ENCODE measurements around the gene FYB1.

The FYB1 gene

DNA sequence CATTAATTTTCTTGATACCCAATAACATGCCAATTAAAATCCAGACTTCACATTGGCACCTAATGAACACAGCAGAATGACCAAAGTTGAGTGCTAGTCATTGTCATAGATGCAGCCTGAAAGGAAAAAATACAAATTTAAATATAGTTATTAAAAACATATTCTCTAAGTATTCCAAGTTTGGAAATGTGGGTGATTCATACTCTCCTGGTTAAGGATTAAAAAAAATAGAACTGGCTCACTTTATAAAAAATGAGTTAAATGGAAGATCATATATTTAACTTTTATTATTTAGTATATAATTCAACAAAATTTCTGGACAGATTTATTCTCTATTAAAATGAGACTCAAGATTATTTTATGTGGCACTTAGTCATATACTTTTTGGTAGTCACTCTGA lies 112.0 kb downstream of the FYB1 start:
- Mint-ChIP-seq H3K27ac (no peak overlapping the region), H3K4me1 (ENCODE audit: low read depth) (peaks cover 21% of the 10 kb centered on the region), H3K36me3 (ENCODE audit: low read depth) (peaks cover 58% of the 10 kb centered on the region), H3K27me3 (no peaks in the 10 kb centered on the region), H3K9me3 (no peaks in the 10 kb centered on the region), H3K4me3 (no peak overlapping the region)
- no peak for DNase-seq

GRCh38 chr5:39106322-39106721 lies 113.0 kb downstream of the FYB1 start:
- H3K27ac Mint-ChIP-seq = peak overlapping the region; percentile 22
- peaks cover 56% of the 10 kb centered on the region for H3K36me3 Mint-ChIP-seq (ENCODE audit: low read depth)
- H3K27me3 Mint-ChIP-seq = no peaks in the 10 kb centered on the region
- H3K4me3 Mint-ChIP-seq = no peak overlapping the region
- no peaks in the 10 kb centered on the region for H3K9me3 Mint-ChIP-seq
- no peak for DNase-seq
- H3K4me1 Mint-ChIP-seq (ENCODE audit: low read depth) = peaks cover 29% of the 10 kb centered on the region

DNA sequence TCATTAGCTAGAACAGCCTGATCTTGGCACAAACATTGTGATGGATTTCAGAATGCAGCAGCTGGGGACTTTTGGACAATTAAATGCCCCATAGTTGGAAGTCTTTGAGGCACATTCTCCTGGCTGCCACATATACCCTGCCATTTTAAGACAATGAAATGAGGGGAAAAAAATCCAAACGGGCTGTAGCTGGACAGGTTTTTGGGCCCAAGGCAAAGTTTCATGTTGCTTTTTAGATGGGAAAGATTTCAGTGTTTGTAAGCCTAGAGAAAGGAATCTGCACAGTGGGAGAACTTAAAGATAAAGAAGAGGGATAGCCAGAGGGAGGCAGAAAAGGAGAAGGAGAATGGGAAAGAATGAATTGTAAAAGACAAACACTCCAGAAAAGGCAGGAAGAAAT lies 115.1 kb downstream of the FYB1 start:
- DNase-seq = no peak
- peaks cover 44% of the 10 kb centered on the region for H3K4me1 Mint-ChIP-seq (ENCODE audit: low read depth)
- no peaks in the 10 kb centered on the region for H3K9me3 Mint-ChIP-seq
- no peaks in the 10 kb centered on the region for H3K27me3 Mint-ChIP-seq
- H3K36me3 Mint-ChIP-seq (ENCODE audit: low read depth) = peaks cover 42% of the 10 kb centered on the region
- peak overlapping the region; percentile 2 for H3K27ac Mint-ChIP-seq
- no peak overlapping the region for H3K4me3 Mint-ChIP-seq

DNA sequence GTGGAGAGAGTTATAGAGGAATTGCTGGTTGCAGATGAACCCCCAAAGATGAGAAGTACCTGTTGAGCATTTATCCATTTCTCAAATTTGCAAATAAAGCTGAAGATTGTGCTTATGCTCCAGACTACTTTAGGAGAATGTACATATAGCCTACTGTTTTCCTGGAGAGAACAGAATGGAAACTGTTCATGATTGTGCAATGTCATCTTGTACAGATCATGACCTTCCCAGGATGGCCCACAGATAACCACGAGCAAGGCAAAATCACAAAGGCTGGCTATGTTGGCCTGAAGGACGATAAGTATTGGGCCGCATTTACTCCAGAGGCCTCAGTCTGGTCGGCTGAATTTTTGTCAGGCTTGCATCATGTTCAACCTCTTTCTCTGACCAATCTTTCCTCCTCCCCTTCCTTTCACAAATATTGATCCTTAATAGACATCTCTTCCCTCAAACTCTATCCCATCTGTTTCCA lies 116.6 kb downstream of the FYB1 start:
- peak overlapping the region; percentile 7 for H3K27ac Mint-ChIP-seq
- peaks cover 33% of the 10 kb centered on the region for H3K36me3 Mint-ChIP-seq (ENCODE audit: low read depth)
- no peaks in the 10 kb centered on the region for H3K9me3 Mint-ChIP-seq
- no peaks in the 10 kb centered on the region for H3K27me3 Mint-ChIP-seq
- H3K4me1 Mint-ChIP-seq (ENCODE audit: low read depth) = peaks cover 44% of the 10 kb centered on the region
- DNase-seq = no peak
- H3K4me3 Mint-ChIP-seq = no peak overlapping the region

- Mint-ChIP-seq H3K36me3 (ENCODE audit: low read depth) (peaks cover 25% of the 10 kb centered on the region), H3K27ac (peak overlapping the region; percentile 84), H3K4me3 (no peak overlapping the region), H3K27me3 (no peaks in the 10 kb centered on the region), H3K9me3 (no peaks in the 10 kb centered on the region), H3K4me1 (ENCODE audit: low read depth) (peaks cover 39% of the 10 kb centered on the region)
- DNase-seq = no peak
These were observed 118.4 kb downstream of the FYB1 start for GRCh38 chr5:39100851-39101396.

DNA sequence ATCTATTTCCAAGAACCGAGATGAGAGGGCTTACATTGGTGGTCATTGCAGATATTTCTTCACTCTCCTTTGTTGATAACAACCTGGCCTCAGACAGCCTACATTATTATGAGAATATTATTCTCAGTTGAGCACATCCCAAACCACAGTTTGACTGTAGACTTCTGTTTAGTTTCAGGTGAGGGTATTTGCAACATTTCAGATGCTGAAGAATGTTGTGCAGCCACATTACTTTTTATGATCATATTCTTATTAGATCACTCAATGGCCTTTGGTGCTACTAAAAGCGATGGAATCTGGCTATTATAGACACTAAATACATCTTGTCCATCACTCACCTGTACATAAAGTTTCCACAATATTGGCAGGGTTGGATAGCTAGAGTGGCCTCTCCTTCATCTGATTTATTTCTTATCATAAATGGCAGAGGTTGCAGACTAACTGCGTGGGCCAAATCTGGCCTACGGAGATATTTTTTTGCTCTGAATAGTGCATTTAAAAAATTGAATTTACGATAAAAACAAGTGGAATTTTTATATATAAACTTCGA lies 119.0 kb downstream of the FYB1 start:
- Mint-ChIP-seq H3K27me3 (no peaks in the 10 kb centered on the region), H3K9me3 (no peaks in the 10 kb centered on the region), H3K36me3 (ENCODE audit: low read depth) (peaks cover 23% of the 10 kb centered on the region), H3K27ac (no peak overlapping the region), H3K4me1 (ENCODE audit: low read depth) (peaks cover 39% of the 10 kb centered on the region), H3K4me3 (no peak overlapping the region)
- DNase-seq = no peak

DNA sequence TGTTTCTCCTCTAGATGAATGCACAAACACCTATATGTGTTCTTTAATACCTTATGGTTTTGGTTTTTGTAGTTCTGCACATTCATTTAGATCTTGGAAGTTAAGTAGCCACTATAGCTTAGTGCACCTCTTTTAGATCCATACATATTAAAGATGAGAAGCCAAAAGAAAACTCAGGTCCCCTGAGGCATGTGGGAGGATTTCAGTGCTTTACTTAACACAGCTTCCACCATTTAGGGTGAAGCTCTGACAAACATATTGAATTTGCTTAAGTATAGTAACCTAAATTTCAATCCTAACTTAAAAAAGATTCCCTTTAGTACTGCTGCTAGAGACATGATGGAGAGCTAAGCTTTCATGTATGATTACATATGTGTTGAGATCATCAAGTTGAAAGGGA lies 119.5 kb downstream of the FYB1 start:
- Mint-ChIP-seq H3K36me3 (ENCODE audit: low read depth) (peaks cover 21% of the 10 kb centered on the region), H3K27me3 (no peaks in the 10 kb centered on the region), H3K4me3 (no peak overlapping the region), H3K9me3 (no peaks in the 10 kb centered on the region), H3K4me1 (ENCODE audit: low read depth) (peaks cover 39% of the 10 kb centered on the region), H3K27ac (no peak overlapping the region)
- no peak for DNase-seq

DNA sequence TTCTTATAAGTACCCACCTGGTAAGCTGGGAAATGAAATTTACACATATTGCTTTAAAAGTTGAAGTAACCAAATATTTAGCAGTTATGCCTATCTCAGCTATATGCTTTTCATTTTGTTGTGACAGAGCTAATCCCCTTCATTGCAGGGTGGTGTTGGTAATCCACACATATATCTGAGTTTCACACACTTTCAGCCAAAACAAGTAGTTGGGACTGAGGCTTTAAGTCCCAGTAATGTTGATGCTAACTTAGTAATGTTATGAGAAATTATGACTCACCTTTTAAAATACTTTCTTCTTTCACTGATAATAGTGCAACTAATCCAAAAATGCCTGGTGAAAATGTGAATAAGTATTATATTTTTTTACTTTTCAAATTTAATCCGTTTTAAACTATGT lies 126.0 kb downstream of the FYB1 start:
- DNase-seq = no peak
- Mint-ChIP-seq H3K4me1 (ENCODE audit: low read depth) (peaks cover 8% of the 10 kb centered on the region), H3K4me3 (no peak overlapping the region), H3K9me3 (no peaks in the 10 kb centered on the region), H3K27ac (no peak overlapping the region), H3K36me3 (ENCODE audit: low read depth) (no peaks in the 10 kb centered on the region), H3K27me3 (peaks cover 15% of the 10 kb centered on the region)

GRCh38 chr5:39092581-39093351 lies 126.6 kb downstream of the FYB1 start:
- no peak for DNase-seq
- Mint-ChIP-seq H3K4me1 (ENCODE audit: low read depth) (peaks cover 8% of the 10 kb centered on the region), H3K27ac (no peak overlapping the region), H3K4me3 (no peak overlapping the region), H3K27me3 (peaks cover 16% of the 10 kb centered on the region), H3K9me3 (no peaks in the 10 kb centered on the region), H3K36me3 (ENCODE audit: low read depth) (no peaks in the 10 kb centered on the region)

DNA sequence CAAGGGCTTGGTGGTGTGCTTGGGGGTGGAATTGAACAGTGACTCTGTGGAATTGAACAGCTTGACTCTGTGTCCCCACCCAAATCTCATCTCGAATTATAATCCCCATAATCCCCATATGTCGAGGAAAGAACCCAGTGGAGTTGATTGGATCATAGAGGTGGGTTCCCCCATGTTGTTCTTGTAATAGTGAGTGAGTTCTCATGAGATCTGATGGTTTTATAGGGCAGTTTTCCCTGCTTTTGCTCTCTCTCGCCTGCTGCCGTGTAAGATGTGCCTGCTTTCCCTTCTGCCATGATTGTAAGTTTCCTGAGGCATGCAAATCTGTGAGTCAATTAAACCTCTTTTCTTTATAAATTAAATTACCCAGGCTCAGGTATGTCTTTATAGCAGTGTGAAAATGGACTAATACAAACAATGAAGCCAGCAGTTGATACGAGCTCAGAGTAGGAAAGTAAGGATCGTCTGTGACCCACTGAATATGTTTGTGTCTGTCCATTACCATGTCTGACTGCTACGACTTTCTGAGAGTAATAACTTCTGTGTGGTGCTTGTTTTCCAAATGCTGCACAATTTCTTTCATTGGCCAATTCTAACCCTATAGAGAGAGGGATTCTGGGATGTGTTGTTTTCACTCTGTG lies 127.3 kb downstream of the FYB1 start:
- H3K4me3 Mint-ChIP-seq = no peak overlapping the region
- H3K9me3 Mint-ChIP-seq = no peaks in the 10 kb centered on the region
- H3K4me1 Mint-ChIP-seq (ENCODE audit: low read depth) = peaks cover 8% of the 10 kb centered on the region
- H3K36me3 Mint-ChIP-seq (ENCODE audit: low read depth) = no peaks in the 10 kb centered on the region
- DNase-seq = no peak
- H3K27ac Mint-ChIP-seq = no peak overlapping the region
- H3K27me3 Mint-ChIP-seq = peaks cover 17% of the 10 kb centered on the region

DNA sequence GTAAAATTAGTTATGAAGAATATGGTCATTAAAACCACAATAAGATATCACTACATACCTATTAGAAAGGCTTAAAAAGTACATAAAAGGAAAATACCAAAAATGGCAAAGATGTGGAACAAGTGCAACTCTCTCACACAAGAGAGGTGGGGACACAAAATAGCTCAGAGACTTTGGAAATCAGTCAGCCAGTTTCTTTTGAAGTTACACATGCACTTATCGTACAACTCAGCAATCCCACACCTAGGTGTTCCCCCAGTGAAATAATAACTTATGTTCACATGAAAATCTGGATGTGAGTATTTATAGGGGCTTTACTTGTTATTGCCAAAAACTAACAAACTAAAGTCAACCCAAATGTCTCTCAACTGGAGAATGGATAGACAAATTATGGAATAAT lies 135.4 kb downstream of the FYB1 start:
- Mint-ChIP-seq H3K4me3 (no peak overlapping the region), H3K4me1 (ENCODE audit: low read depth) (peaks cover 22% of the 10 kb centered on the region)

GRCh38 chr5:39082995-39083394 lies 136.4 kb downstream of the FYB1 start:
- no peak overlapping the region for H3K4me3 Mint-ChIP-seq

More for the DNA sequence above, 135.4 kb downstream of the FYB1 start:
- Mint-ChIP-seq H3K27me3 (peaks cover 45% of the 10 kb centered on the region), H3K27ac (no peak overlapping the region), H3K9me3 (peaks cover 7% of the 10 kb centered on the region), H3K36me3 (ENCODE audit: low read depth) (peaks cover 3% of the 10 kb centered on the region)
- DNase-seq = no peak

GRCh38 chr5:39080597-39081204 lies 138.7 kb downstream of the FYB1 start:
- Mint-ChIP-seq H3K4me1 (ENCODE audit: low read depth) (peaks cover 38% of the 10 kb centered on the region), H3K4me3 (no peak overlapping the region), H3K9me3 (peaks cover 7% of the 10 kb centered on the region), H3K27ac (no peak overlapping the region), H3K36me3 (ENCODE audit: low read depth) (peaks cover 3% of the 10 kb centered on the region), H3K27me3 (peaks cover 50% of the 10 kb centered on the region)
- no peak for DNase-seq

More at GRCh38 chr5:39082995-39083394, 136.4 kb downstream of the FYB1 start:
- no peak for DNase-seq
- H3K36me3 Mint-ChIP-seq (ENCODE audit: low read depth) = peaks cover 3% of the 10 kb centered on the region
- H3K4me1 Mint-ChIP-seq (ENCODE audit: low read depth) = peaks cover 22% of the 10 kb centered on the region
- peaks cover 7% of the 10 kb centered on the region for H3K9me3 Mint-ChIP-seq
- H3K27me3 Mint-ChIP-seq = peaks cover 43% of the 10 kb centered on the region
- no peak overlapping the region for H3K27ac Mint-ChIP-seq

DNA sequence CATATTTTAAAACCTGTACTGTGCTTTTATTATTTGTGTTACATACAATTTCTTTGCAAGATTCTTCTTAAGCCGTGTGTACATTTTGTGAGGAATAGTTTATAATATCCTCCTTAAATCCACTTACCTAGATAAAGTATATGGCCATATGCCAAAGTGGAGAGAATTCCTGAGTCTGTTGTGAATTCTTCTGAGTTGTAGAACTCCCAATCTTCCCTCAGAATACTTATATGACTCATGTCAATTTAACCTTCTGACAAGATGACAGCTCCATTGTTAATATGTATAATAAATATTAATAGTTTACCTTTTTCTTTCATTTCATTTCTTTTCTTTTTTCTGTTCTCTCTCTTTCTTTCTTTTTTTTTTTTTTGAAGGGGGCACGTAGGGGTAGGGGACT lies 139.2 kb downstream of the FYB1 start:
- Mint-ChIP-seq H3K9me3 (peaks cover 7% of the 10 kb centered on the region), H3K36me3 (ENCODE audit: low read depth) (peaks cover 3% of the 10 kb centered on the region), H3K27me3 (peaks cover 50% of the 10 kb centered on the region), H3K27ac (no peak overlapping the region), H3K4me3 (no peak overlapping the region), H3K4me1 (ENCODE audit: low read depth) (peaks cover 42% of the 10 kb centered on the region)
- no peak for DNase-seq

Measured in activated T-cell treated with anti-CD3 and anti-CD28 coated beads, Interleukin-2, amount 50 U/mL, for 24 hours (primary cell).